ENCODE results near the gene SLC28A1. TPM values are rescaled to one million over a fixed set of nuclear protein-coding genes. Genes with fewer than 3 reads are reported as not detected.
"Not testable (repeated sequence)": the region's sequence is repeated elsewhere in the genome, so short reads cannot be mapped to it uniquely, and the experiment has no call there.

SLC28A1 gene
- total RNA-seq, 2 experiments from 2014 or later: not detected

DNA sequence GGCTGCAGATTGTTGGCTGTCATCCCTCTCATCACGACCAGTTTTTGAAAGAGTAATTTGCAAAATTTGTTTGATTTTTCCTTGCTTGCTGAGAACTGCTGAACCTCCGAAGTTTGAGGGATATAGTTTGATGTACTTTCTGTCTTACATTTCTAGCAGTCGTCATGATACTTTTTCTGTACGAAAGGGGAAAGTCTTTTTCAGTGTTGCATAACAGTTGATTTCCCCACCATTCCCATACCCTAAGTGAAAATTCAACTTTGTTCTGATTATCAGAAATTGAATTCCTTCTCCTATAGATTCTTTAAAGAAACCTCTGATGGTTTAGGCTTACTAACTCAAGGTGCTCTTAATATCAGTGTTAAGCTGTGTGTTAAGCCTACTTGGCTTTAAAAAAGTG, 98.8 kb downstream of the SLC28A1 start:
- Mint-ChIP-seq H3K9me3 (no peaks in the 10 kb centered on the region), H3K4me1 (ENCODE audit: low read depth) (peaks cover 54% of the 10 kb centered on the region), H3K27ac (peak overlapping the region; percentile 7), H3K4me3 (peak overlapping the region; percentile 96), H3K36me3 (ENCODE audit: low read depth) (peaks cover 4% of the 10 kb centered on the region), H3K27me3 (no peaks in the 10 kb centered on the region)
- ATAC-seq (no peak), DNase-seq (no peak)
- ChIA-PET CTCF (interaction anchor here (0.7 to 1.2 kb wide), 2 partner anchors 25 to 61 kb away, joined by 3 read pairs; no protein-coding TSS in a partner anchor), POLR2A (no interaction called here)
- TF ChIP-seq, protein P1, sequence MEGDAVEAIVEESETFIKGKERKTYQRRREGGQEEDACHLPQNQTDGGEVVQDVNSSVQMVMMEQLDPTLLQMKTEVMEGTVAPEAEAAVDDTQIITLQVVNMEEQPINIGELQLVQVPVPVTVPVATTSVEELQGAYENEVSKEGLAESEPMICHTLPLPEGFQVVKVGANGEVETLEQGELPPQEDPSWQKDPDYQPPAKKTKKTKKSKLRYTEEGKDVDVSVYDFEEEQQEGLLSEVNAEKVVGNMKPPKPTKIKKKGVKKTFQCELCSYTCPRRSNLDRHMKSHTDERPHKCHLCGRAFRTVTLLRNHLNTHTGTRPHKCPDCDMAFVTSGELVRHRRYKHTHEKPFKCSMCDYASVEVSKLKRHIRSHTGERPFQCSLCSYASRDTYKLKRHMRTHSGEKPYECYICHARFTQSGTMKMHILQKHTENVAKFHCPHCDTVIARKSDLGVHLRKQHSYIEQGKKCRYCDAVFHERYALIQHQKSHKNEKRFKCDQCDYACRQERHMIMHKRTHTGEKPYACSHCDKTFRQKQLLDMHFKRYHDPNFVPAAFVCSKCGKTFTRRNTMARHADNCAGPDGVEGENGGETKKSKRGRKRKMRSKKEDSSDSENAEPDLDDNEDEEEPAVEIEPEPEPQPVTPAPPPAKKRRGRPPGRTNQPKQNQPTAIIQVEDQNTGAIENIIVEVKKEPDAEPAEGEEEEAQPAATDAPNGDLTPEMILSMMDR (IDR thresholded peaks at IDR 0.05): no peak
- intact Hi-C loops (cut with micrococcal nuclease): no loop called here

DNA sequence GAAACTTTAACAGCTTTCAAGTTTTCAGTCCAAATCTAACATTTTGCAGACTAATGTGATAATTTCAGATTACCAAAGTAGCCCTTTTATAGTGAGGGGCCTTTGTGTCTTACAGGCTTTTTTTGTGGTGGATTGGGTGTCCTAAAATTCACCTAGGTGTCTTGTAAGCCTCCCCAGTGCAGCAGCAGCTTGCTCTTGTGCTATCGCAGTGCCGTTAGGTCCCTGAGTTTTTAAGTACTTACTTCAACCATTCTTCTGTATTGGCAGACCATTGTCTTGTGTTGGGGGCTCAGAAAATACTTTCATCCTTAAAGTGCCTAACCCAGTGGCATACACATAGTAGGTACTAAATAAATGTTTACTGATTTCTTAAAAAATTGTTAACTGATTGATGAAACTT, 99.2 kb downstream of the SLC28A1 start:
- TF ChIP-seq, protein P1 (IDR thresholded peaks at IDR 0.05): no peak
- Mint-ChIP-seq H3K27me3 (no peaks in the 10 kb centered on the region), H3K36me3 (ENCODE audit: low read depth) (peaks cover 4% of the 10 kb centered on the region), H3K9me3 (no peaks in the 10 kb centered on the region), H3K27ac (no peak overlapping the region), H3K4me1 (ENCODE audit: low read depth) (peaks cover 58% of the 10 kb centered on the region), H3K4me3 (peak overlapping the region; percentile 96)
- ChIA-PET CTCF (interaction anchor here (0.7 kb wide), 1 partner anchor 24 kb away, joined by 3 read pairs; no protein-coding TSS in a partner anchor), POLR2A (interaction anchor here (0.7 kb wide), 1 partner anchor 22 kb away, joined by 4 read pairs; no protein-coding TSS in a partner anchor)
- ATAC-seq (no peak), DNase-seq (no peak)
- intact Hi-C loops (cut with micrococcal nuclease): no loop called here

DNA sequence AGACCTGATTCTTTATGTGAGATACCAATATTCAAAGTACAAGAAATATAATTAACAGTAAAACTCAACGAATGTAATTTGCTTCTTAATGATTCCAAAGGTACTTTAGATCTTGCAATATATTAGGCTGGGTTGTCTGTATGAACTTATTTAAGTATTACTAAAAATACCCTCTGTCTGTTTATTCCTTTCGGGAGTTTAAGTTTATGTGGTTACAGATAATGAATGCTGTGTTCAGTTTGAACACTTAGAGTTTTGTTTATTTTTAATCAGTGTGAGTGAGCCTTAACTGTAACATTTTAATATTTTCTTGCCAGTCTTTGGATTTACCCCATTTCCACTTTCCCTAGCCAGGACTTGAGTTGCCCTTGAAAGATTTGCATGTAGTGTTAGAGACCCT, 100.7 kb downstream of the SLC28A1 start:
- no peaks in the 10 kb centered on the region for H3K27me3 Mint-ChIP-seq
- no peak overlapping the region for H3K4me3 Mint-ChIP-seq
- intact Hi-C loops (cut with micrococcal nuclease): no loop called here
- no peaks in the 10 kb centered on the region for H3K9me3 Mint-ChIP-seq
- H3K36me3 Mint-ChIP-seq (ENCODE audit: low read depth): peaks cover 4% of the 10 kb centered on the region
- TF ChIP-seq, protein P1 (IDR thresholded peaks at IDR 0.05): no peak
- CTCF ChIA-PET: no interaction called here
- DNase-seq: no peak
- peak overlapping the region; percentile 18 for H3K27ac Mint-ChIP-seq
- H3K4me1 Mint-ChIP-seq (ENCODE audit: low read depth): peaks cover 57% of the 10 kb centered on the region
- POLR2A ChIA-PET: no interaction called here
- no peak for ATAC-seq

DNA sequence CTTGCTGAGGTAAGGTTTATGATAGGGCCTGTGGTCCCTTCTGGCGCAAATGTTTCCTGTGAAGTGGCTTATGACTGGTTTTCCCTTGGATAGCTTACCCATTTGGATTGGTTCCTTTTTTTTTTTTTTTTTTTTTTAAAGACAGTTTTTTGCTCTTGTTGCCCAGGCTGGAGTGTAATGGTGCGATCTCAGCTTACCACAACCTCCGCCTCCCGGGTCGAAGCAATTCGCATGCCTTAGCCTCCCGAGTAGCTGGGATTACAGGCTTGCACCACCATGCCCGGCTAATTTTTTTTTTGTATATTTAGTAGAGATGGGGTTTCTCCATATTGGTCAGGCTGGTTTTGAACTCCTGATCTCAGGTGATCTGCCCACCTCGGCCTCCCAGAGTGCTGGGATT, 102.9 kb downstream of the SLC28A1 start:
- POLR2A ChIA-PET, H3K27ac Mint-ChIP-seq: not testable (repeated sequence)

DNA sequence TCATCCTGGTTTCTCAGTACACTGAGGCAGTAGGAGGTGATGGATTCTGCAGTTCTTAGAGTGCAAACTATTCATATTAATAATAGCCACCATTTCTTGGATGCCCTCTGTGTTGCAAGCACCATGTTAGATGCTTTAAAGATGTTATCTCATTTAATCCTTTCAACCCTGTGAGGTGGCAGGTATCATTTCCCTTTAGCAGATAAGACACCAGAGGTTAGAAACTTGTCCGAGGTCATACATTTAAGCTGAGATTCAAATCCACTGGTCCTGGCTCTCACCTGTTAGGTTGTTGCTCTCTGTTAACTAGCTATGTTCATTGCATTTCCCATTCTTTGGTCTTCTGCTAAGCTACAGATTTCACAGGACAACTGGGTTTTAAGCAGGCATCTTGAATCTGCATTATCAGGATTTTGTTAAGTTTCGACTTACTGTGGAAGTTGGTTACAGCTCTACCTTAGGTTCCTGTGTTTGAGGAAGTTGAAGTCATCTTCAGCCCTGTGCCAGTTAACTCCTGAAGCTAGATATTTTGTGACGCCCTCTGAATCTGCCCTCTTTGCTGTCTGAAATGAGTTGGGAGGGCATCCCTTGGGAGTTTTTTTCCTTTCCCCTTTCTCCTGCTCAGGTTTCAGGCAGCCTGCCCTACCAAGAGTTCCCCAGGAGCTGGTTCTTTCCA, 103.6 kb downstream of the SLC28A1 start:
- ATAC-seq: peak; percentile 24
- intact Hi-C loops (cut with micrococcal nuclease): no loop called here
- TF ChIP-seq, protein P1 (IDR thresholded peaks at IDR 0.05): no peak
- H3K4me3 Mint-ChIP-seq: no peak overlapping the region
- ChIA-PET POLR2A (interaction anchor here (1.0 to 1.2 kb wide), 2 partner anchors 9 to 23 kb away, joined by 3 to 5 read pairs; no protein-coding TSS in a partner anchor), CTCF (interaction anchor here (1.1 to 3.5 kb wide), 4 partner anchors 9 to 56 kb away, joined by 3 to 14 read pairs (median 4); no protein-coding TSS in a partner anchor)
- H3K9me3 Mint-ChIP-seq: no peaks in the 10 kb centered on the region
- H3K4me1 Mint-ChIP-seq (ENCODE audit: low read depth): peaks cover 76% of the 10 kb centered on the region
- H3K27ac Mint-ChIP-seq: peak overlapping the region; percentile 40
- no peak for DNase-seq
- H3K27me3 Mint-ChIP-seq: no peaks in the 10 kb centered on the region
- no peaks in the 10 kb centered on the region for H3K36me3 Mint-ChIP-seq (ENCODE audit: low read depth)

More for the DNA sequence above, 102.9 kb downstream of the SLC28A1 start:
- CTCF ChIA-PET: interaction anchor here (1.8 kb wide), 1 partner anchor 43 kb away, joined by 5 read pairs; no protein-coding TSS in a partner anchor
- intact Hi-C loops (cut with micrococcal nuclease); H3K4me3 Mint-ChIP-seq; H3K9me3 Mint-ChIP-seq; H3K36me3 Mint-ChIP-seq (ENCODE audit: low read depth); DNase-seq; H3K27me3 Mint-ChIP-seq; ATAC-seq: not testable (repeated sequence)
- H3K4me1 Mint-ChIP-seq (ENCODE audit: low read depth): peaks cover 76% of the 10 kb centered on the region

Data from activated CD8-positive, alpha-beta T cell treated with anti-CD3 and anti-CD28 coated beads for 36 hours (primary cell).